HG03354 (cell line): ENCODE measurements around the gene GDAP1L1.
A peak's percentile ranks its signal among the peaks of the same experiment; 100 is the strongest.
"Not testable (repeated sequence)": the region's sequence is repeated elsewhere in the genome, so short reads cannot be mapped to it uniquely, and the experiment has no call there.

Source experiments
- ATAC-seq: cut with Tn5 transposase; IDR thresholded peaks from one replicate; pipeline ENCODE4 v1.9.1; 2021; ENCODE audit warnings: mild to moderate bottlenecking; ENCODE audit not compliant: unreplicated experiment, poor library complexity, severe bottlenecking

Gene GDAP1L1

GRCh38 chr20:44288252-44288651 is 41.1 kb downstream of the GDAP1L1 start:
- ATAC-seq, result no peak

- ATAC-seq, result no peak
Observed at GRCh38 chr20:44291754-44292153, 44.6 kb downstream of the GDAP1L1 start.

- no peak for ATAC-seq
Observed at GRCh38 chr20:44296011-44296410, 48.9 kb downstream of the GDAP1L1 start.

- ATAC-seq, result no peak
Observed at GRCh38 chr20:44297721-44298120, 50.6 kb downstream of the GDAP1L1 start.

- not testable (repeated sequence) for ATAC-seq
Observed at GRCh38 chr20:44299011-44299535, 52.0 kb downstream of the GDAP1L1 start.

DNA sequence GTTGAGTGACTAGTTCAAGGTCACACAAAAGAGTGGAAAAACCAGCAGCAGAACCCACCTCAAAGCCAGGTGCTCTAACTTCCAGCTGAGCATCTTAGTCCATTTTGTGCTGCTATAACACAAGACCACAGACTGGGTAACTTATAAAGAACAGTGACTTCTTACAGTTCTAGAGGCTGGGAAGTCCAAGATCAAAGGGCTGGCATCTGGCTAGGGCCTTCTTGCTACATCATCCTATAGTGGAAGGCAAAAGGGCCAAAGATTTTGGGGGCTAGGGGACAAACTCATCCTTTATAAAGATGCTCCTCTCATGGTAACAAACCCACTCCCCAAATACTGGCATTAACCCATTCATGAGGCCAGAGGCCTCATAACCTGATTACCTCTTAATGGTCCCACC is 54.2 kb downstream of the GDAP1L1 start:
- ATAC-seq, result no peak

GRCh38 chr20:44302026-44302669 is 55.0 kb downstream of the GDAP1L1 start:
- no peak for ATAC-seq

GRCh38 chr20:44302736-44303135 is 55.6 kb downstream of the GDAP1L1 start:
- ATAC-seq, result no peak

DNA sequence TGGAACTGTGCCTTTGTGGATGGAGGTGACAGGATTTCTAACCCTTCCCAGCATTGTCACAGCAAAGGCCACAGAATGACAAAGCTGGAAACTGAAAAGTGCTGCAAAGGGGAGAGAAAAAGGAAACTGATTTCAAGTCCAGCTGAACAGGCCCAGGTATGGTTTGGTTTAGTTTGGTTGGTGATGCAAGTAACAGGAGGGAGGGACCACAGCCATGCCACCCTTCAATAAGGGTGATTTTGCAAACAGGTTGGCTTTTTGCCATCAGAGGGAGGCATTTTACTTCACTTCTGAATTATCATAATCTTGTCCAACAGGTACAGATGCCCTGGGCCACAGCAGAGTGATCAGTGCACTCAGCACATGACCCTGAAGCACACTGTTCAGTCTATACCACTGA is 57.3 kb downstream of the GDAP1L1 start:
- ATAC-seq, result no peak

GRCh38 chr20:44306927-44307326 is 59.8 kb downstream of the GDAP1L1 start:
- ATAC-seq, result no peak

DNA sequence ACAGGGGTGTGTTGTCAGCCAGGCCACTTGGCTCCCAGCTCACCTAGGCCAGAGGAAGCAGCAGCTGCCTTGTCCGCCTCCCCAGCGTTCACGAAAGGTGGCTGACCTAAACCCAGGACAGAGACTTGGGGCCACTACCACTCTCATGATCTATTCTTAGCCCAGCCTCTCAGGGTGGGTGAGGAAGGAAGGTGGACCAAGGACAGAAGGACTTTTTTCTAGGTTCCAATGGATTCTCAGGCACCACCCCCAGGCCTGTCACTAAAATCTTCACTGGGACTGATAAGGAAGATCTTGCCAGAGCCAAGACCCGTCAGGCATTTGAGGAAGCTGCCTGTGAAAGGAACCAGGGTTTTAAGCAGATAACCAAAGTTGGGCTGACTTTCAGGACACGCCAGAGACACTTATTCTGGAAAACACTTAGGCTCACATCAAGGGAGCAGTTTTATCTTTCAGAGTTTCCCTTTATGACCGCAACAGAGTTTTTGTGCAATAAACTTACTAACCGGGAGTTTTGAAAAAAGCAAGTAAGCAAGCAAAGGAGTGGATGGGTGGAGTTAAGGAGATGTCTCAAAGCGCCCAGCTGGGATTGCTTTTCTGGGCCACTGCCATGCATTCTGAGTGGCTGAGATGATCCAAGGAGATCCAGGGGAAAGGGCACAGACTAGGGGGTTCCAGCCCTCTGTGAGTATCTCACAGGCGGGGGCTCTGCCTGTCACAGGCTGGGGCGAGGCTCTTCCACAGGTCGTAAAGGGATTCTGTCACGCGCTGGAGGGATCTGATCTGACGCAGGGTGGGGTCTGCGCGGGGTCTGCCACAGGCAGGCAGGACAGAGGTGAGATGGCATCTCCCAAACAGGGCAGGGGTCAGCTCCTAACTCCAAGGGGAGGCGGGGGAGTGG is 62.9 kb downstream of the GDAP1L1 start:
- ATAC-seq, result peak; percentile 7

- ATAC-seq, result peak; percentile 92
Observed at GRCh38 chr20:44310664-44311639, 63.8 kb downstream of the GDAP1L1 start, which contains the start of gene FITM2. Gene FITM2, minus strand, starts transcription at chr20:44311202. Its CDS starts 54 bp downstream, at chr20:44311148.

GRCh38 chr20:44314870-44315269 is 67.8 kb downstream of the GDAP1L1 start:
- ATAC-seq, result no peak

DNA sequence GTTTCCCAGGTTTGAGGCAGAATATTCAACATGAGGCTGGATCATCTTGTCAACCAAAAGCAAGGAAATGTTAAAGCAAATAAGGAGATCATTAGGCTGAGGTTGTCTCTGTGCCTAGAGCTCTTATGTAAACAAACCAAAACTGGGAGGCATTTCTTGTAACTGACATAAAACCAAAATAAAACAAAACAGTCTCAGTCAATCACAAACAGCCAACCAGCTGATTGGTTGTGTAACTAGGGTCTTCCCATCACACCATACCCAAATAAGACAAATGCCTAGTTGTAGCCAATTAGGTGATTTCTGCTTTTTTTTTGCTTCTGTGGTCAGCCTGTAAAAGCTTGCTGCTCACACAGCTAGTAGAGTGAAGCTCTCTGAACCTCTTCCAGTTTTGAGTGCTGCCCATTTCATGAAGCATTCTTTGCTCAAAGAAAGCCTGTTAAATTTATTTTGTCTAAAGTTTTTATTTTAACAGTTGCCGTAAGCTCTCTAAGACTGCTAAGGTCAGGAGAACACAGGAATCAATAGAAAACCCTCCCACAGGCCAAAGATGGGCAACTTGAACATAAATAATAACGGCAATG is 72.8 kb downstream of the GDAP1L1 start:
- no peak for ATAC-seq

DNA sequence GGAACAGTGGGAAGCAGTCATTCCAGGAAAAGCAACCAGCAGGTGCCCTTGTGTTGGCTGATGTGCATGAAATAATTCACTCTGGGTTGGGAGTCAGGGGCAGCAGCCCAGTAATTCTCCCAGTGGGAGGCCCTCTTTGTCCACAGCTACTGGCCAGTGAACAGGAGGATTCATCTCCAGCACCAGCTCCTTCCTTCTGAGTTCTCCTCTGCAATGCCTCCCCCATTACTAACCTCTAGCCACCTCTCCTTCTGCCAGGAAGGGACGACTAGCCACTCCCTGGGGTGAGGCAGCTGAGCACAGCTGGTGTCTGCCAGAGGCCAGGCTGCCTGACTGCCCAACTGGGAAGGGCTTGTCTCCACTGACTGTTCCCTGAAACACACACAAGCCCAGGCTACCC is 77.2 kb downstream of the GDAP1L1 start:
- no peak for ATAC-seq

DNA sequence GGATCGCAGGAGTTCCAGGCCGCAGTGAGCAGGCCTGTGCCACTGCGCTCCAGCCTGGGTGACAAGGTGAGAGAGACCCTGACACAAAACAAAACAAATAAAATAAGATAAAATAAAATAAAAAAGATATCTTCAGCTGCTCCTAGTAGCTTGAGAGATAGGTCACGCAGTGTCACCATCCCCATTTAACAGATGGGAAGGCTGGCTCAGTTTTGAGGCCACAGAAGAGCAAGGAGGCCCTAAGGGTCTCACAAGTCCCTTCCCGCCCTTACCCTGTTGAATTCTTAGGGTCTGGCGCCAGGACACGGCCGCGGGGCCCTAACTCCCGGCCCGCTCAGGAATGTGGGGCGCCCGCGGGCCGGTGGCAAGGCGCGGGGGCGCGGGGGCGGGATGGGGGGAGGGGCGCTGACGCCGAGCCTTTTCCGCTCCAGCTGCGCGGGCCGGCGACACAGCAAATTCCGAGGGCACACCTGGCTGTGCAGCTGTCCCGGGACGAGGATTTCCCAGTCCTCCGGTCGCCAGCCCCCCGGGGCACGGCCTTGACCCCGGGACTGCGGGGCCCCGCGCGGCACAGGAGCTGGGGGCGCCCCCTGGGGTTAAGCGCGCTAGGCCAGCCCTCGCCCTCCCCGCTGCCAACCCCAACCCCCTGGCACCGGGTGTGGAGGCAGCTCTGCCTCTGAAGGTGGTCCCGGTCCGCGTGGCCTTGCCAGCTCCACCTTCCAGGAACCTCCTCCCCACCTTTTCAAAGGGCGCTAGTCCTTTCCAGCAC is 79.5 kb downstream of the GDAP1L1 start:
- ATAC-seq, result no peak

DNA sequence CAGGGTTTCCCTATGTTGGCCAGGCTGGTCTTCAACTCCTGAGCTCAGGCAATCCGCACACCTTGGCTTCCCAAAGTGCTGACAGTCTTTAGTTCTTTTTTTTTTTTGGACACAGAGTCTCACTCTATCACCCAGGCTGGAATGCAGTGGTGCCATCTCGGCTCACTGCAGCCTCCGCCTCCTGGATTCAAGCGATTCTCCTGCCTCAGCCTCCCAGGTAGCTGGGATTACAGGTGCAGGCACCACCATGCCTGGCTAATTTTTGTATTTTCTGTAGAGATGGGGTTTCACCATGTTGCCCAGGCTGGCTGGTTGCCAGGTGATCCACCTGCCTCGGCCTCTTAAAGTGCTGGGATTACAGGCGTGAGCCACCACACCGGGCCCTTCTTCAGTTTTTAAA is 80.6 kb downstream of the GDAP1L1 start:
- not testable (repeated sequence) for ATAC-seq

DNA sequence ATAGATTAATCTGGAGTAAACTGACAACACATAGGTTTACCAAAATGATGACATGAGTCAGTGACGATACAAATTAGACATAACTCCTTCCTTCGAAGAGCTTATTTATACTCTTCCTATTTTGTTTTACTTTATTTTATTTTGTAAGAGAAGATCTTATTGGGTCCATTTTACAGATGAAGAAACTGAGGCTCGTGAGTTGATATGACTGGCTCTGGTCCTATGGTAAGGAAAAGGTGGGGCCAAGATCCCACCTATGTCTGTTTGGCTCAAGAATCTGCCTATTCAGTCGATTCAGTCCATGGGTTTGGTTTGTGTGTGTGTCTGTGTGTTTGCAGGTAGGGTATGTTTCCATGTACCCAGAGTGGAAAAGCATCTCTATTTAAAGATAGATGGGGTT is 81.3 kb downstream of the GDAP1L1 start:
- no peak for ATAC-seq
